ENCODE results near the gene PSD2. TPM values are rescaled to one million over a fixed set of nuclear protein-coding genes. Genes with fewer than 3 reads are reported as not detected.
A peak's percentile ranks its signal among the peaks of the same experiment; 100 is the strongest.

Gene PSD2
- total RNA-seq, 1 experiment from 2014 or later = not detected

- TF ChIP-seq EZH2 (IDR thresholded peaks at IDR 0.05; ENCODE audit: low read length, unreplicated experiment) = no peak
- Histone ChIP-seq H3K27me3 (ENCODE audit: low read length) (no peaks in the 10 kb centered on the region), H3K4me1 (ENCODE audit: insufficient read depth, low read length) (peaks cover 25% of the 10 kb centered on the region), H3K9ac (ENCODE audit: low read length) (peak overlapping the region; percentile 50; the same call in 1 of the 2 replicates), H3K9me2 (replicated peaks; ENCODE audit: low read length) (no peaks in the 10 kb centered on the region), H3K4me2 (ENCODE audit: low read length) (peak overlapping the region; percentile 82), H3F3A (ENCODE audit: low read length, unreplicated experiment) (no peaks in the 10 kb centered on the region), H3K79me2 (ENCODE audit: low read length) (no peaks in the 10 kb centered on the region), H3K36me3 (ENCODE audit: low read depth, low read length) (no peaks in the 10 kb centered on the region), H4K20me1 (ENCODE audit: low read length) (no peaks in the 10 kb centered on the region), H3K4me3 (ENCODE audit: low read length) (no peak overlapping the region), H3K27ac (ENCODE audit: low read length) (peak overlapping the region; percentile 92), H3K9me3 (ENCODE audit: low read length) (no peaks in the 10 kb centered on the region), H2AFZ (ENCODE audit: low read length) (no peak overlapping the region)
- BruUV-seq (replicated peaks) = no TSS peak
- intact Hi-C loops (cut with micrococcal nuclease) = no loop called here
- POLR2A ChIA-PET (ENCODE audit: unreplicated experiment) = no interaction called here
- no peak for ATAC-seq
- DNase-seq = peak; percentile 26
- CTCF ChIA-PET = no interaction called here
Measured at GRCh38 chr5:139878093-139878492, 82.5 kb downstream of the PSD2 start.

- no peaks in the 10 kb centered on the region for H3K9me2 ChIP-seq (replicated peaks; ENCODE audit: low read length)
- BruUV-seq (replicated peaks) = no TSS peak
- no peaks in the 10 kb centered on the region for H3F3A ChIP-seq (ENCODE audit: low read length, unreplicated experiment)
- H2AFZ ChIP-seq (ENCODE audit: low read length) = no peak overlapping the region
- no peaks in the 10 kb centered on the region for H3K79me2 ChIP-seq (ENCODE audit: low read length)
- H3K27ac ChIP-seq (ENCODE audit: low read length) = no peak overlapping the region
- H3K4me3 ChIP-seq (ENCODE audit: low read length) = no peak overlapping the region
- ATAC-seq = no peak
- ChIA-PET CTCF (no interaction called here), POLR2A (ENCODE audit: unreplicated experiment) (no interaction called here)
- no peak for TF ChIP-seq EZH2phosphoT487 (IDR thresholded peaks at IDR 0.05; ENCODE audit: borderline replicate concordance, low read length)
- no peak for TF ChIP-seq EZH2 (IDR thresholded peaks at IDR 0.05; ENCODE audit: low read length, unreplicated experiment)
- no peaks in the 10 kb centered on the region for H3K9me3 ChIP-seq (ENCODE audit: low read length)
- H3K36me3 ChIP-seq (ENCODE audit: low read depth, low read length) = no peaks in the 10 kb centered on the region
- no peak overlapping the region for H3K9ac ChIP-seq (ENCODE audit: low read length)
- no peaks in the 10 kb centered on the region for H4K20me1 ChIP-seq (ENCODE audit: low read length)
- intact Hi-C loops (cut with micrococcal nuclease) = no loop called here
- no peaks in the 10 kb centered on the region for H3K27me3 ChIP-seq (ENCODE audit: low read length)
- DNase-seq = no peak
- peaks cover 25% of the 10 kb centered on the region for H3K4me1 ChIP-seq (ENCODE audit: insufficient read depth, low read length)
- no peak overlapping the region for H3K4me2 ChIP-seq (ENCODE audit: low read length)
Measured at GRCh38 chr5:139880416-139881142, 85.0 kb downstream of the PSD2 start.

- no peaks in the 10 kb centered on the region for H4K20me1 ChIP-seq (ENCODE audit: low read length)
- H3K79me2 ChIP-seq (ENCODE audit: low read length) = no peaks in the 10 kb centered on the region
- no peak overlapping the region for H2AFZ ChIP-seq (ENCODE audit: low read length)
- H3K36me3 ChIP-seq (ENCODE audit: low read depth, low read length) = no peaks in the 10 kb centered on the region
- no peaks in the 10 kb centered on the region for H3K9me3 ChIP-seq (ENCODE audit: low read length)
- no TSS peak for BruUV-seq (replicated peaks)
- ATAC-seq (no peak), DNase-seq (no peak)
- TF ChIP-seq, protein P1, sequence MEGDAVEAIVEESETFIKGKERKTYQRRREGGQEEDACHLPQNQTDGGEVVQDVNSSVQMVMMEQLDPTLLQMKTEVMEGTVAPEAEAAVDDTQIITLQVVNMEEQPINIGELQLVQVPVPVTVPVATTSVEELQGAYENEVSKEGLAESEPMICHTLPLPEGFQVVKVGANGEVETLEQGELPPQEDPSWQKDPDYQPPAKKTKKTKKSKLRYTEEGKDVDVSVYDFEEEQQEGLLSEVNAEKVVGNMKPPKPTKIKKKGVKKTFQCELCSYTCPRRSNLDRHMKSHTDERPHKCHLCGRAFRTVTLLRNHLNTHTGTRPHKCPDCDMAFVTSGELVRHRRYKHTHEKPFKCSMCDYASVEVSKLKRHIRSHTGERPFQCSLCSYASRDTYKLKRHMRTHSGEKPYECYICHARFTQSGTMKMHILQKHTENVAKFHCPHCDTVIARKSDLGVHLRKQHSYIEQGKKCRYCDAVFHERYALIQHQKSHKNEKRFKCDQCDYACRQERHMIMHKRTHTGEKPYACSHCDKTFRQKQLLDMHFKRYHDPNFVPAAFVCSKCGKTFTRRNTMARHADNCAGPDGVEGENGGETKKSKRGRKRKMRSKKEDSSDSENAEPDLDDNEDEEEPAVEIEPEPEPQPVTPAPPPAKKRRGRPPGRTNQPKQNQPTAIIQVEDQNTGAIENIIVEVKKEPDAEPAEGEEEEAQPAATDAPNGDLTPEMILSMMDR (conservative IDR thresholded peaks at IDR 0.05; ENCODE audit: low read depth, low read length) = no peak
- TF ChIP-seq EZH2 (IDR thresholded peaks at IDR 0.05; ENCODE audit: low read length, unreplicated experiment) (no peak), EZH2phosphoT487 (IDR thresholded peaks at IDR 0.05; ENCODE audit: borderline replicate concordance, low read length) (no peak)
- CTCF ChIA-PET = no interaction called here
- no peak overlapping the region for H3K27ac ChIP-seq (ENCODE audit: low read length)
- H3K4me2 ChIP-seq (ENCODE audit: low read length) = no peak overlapping the region
- intact Hi-C loops (cut with micrococcal nuclease) = no loop called here
- no peaks in the 10 kb centered on the region for H3K27me3 ChIP-seq (ENCODE audit: low read length)
- no peaks in the 10 kb centered on the region for H3F3A ChIP-seq (ENCODE audit: low read length, unreplicated experiment)
- POLR2A ChIA-PET (ENCODE audit: unreplicated experiment) = no interaction called here
- no peak overlapping the region for H3K9ac ChIP-seq (ENCODE audit: low read length)
- H3K4me3 ChIP-seq (ENCODE audit: low read length) = no peak overlapping the region
- H3K9me2 ChIP-seq (replicated peaks; ENCODE audit: low read length) = no peaks in the 10 kb centered on the region
- H3K4me1 ChIP-seq (ENCODE audit: insufficient read depth, low read length) = peaks cover 25% of the 10 kb centered on the region
Measured at GRCh38 chr5:139881143-139881733, 85.6 kb downstream of the PSD2 start.
